Urinary bladder (tissue), 4 donors: ENCODE data around the gene PPBP. TPM values are rescaled to one million over a fixed set of nuclear protein-coding genes. Genes with fewer than 3 reads are reported as not detected.
"Not testable (repeated sequence)": the region's sequence is repeated elsewhere in the genome, so short reads cannot be mapped to it uniquely, and the experiment has no call there.

Source experiments
- DNase-seq: peaks from one replicate; pipeline ENCODE4 v3.0.0-alpha.2; 2015; ENCODE audit errors: extremely low spot score
- H3K27ac ChIP-seq: one replicate; pipeline ENCODE4 v1.5.1; 2013; ENCODE audit warnings: low read depth, mild to moderate bottlenecking, moderate library complexity
- H3K36me3 ChIP-seq: one replicate; pipeline ENCODE4 v1.6.1; 2013; ENCODE audit warnings: mild to moderate bottlenecking, moderate library complexity; ENCODE audit not compliant: insufficient read depth
- H3K4me1 ChIP-seq: one replicate; pipeline ENCODE4 v1.6.1; 2013; ENCODE audit warnings: mild to moderate bottlenecking, moderate library complexity; ENCODE audit not compliant: insufficient read depth
- H3K4me3 ChIP-seq: one replicate; pipeline ENCODE4 v1.5.1; 2013; ENCODE audit warnings: low read depth, low read length
- WGBS: extraction: QIAGEN DNeasy Blood & Tissue Kit; methylation state at CpG from one replicate; pipeline ENCODE4 v1.1.7; 2013; 5-methylcytosine and 5-hydroxymethylcytosine counted together
- polyA plus RNA-seq: library from polyadenylated mRNA; stranded (reverse); fragments of 200-250 nt; gene quantifications from one replicate; pipeline ENCODE4 v1.2.3, GENCODE V29; 2013
- total RNA-seq: library from RNA; depleted of rRNA; stranded (reverse); fragments of >200 nt; gene quantifications from one replicate; pipeline ENCODE4 v1.2.3, GENCODE V29; 2014
- donor health status: healthy with polysubstance abuse.
- donor health status: healthy.

The PPBP gene
- total and polyA plus RNA-seq, 2 donors: 0.18 to 6.5 TPM

GRCh38 chr4:73984736-73985527 lies 3.1 kb downstream of the PPBP start:
- no peak overlapping the region for H3K4me3 ChIP-seq

DNA sequence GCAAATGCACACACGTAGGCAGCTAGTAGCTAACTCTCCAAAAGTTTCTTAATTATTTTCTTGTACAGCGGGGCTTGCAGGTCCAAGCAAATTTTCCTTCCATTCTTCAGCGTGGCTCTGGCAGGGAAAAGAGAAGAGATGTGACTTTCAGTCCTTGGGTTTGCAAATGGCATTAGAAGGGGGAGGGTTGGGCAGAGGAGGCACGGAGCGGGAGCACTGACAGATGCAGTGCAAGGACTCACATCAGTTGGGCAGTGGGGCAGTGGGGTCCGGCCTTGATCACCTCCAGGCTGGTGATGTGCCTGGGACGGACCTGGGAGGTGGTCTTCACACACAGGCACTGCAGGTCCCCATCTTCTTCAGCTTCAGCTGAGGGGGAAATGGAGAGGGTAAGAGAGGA lies 6.8 kb downstream of the PPBP start:
- not testable (repeated sequence) for H3K36me3 ChIP-seq, DNase-seq, H3K4me3 ChIP-seq, H3K27ac ChIP-seq, H3K4me1 ChIP-seq
- 76% methylated on average over 7 of the region's 7 CpGs for WGBS

More at GRCh38 chr4:73984736-73985527, 3.1 kb downstream of the PPBP start:
- no peak for DNase-seq
- Histone ChIP-seq H3K4me1 (no peaks in the 10 kb centered on the region), H3K27ac (no peak overlapping the region), H3K36me3 (no peaks in the 10 kb centered on the region)
- 72% methylated on average over 4 of the region's 4 CpGs for WGBS

- Histone ChIP-seq H3K36me3 (no peaks in the 10 kb centered on the region), H3K4me1 (no peaks in the 10 kb centered on the region), H3K4me3 (no peak overlapping the region), H3K27ac (no peak overlapping the region)
- DNase-seq: no peak
- WGBS: 92% methylated on average over 3 of the region's 3 CpGs
These were observed 8.5 kb downstream of the PPBP start for GRCh38 chr4:73979407-73979957.

DNA sequence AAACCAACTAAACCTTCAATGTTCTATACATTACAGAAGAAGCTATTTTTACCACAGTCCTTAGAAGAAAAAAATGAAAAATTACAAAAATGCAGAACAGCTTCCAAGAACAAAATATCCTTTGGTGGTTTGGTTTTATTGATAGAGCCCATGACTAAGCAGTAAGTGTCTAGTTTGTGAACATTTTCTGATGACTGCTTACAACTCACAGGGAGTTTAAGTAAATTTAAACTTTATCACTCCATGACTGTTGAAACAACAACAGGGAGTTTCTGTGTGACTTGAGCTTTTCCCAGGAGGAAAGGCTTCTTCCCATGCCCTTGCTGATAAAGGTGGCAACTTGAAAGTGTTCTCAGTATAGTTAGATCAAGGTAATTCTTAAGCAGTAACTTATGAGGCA lies 9.1 kb downstream of the PPBP start:
- no peaks in the 10 kb centered on the region for H3K36me3 ChIP-seq
- no peak overlapping the region for H3K27ac ChIP-seq
- DNase-seq: no peak
- H3K4me1 ChIP-seq: no peaks in the 10 kb centered on the region
- H3K4me3 ChIP-seq: no peak overlapping the region

GRCh38 chr4:73976716-73977115 lies 11.3 kb downstream of the PPBP start:
- Histone ChIP-seq H3K4me3 (no peak overlapping the region), H3K4me1 (no peaks in the 10 kb centered on the region), H3K27ac (no peak overlapping the region), H3K36me3 (no peaks in the 10 kb centered on the region)
- DNase-seq: no peak
- WGBS: 47% methylated on average over 4 of the region's 4 CpGs

DNA sequence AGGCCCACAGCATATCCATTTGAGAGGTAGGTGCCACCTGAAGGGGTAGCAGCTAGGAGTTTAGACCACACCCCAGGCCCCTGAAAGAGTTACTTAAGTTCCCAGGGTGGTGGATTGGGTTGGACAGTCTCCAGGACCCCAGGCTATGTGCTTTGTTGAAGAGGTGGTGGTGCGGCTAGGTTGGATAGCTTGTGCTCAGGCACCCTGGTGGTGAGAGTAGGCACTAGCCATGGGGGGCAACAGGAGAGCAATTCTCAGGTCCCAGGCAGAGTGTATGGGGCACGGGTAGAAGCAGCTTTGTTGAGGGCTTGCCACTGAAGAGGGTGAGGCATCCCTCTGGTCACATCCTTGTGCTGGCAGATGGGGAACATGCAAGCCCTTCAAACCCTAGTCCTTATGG lies 11.8 kb downstream of the PPBP start:
- Histone ChIP-seq H3K27ac (no peak overlapping the region), H3K4me3 (no peak overlapping the region), H3K36me3 (no peaks in the 10 kb centered on the region), H3K4me1 (no peaks in the 10 kb centered on the region)
- WGBS: 97% methylated on average over 2 of the region's 2 CpGs
- DNase-seq: no peak

- H3K4me1 ChIP-seq: no peaks in the 10 kb centered on the region
- no peak overlapping the region for H3K27ac ChIP-seq
- no peak for DNase-seq
- no peaks in the 10 kb centered on the region for H3K36me3 ChIP-seq
- H3K4me3 ChIP-seq: no peak overlapping the region
These were observed 13.6 kb downstream of the PPBP start for GRCh38 chr4:73974352-73974751.

DNA sequence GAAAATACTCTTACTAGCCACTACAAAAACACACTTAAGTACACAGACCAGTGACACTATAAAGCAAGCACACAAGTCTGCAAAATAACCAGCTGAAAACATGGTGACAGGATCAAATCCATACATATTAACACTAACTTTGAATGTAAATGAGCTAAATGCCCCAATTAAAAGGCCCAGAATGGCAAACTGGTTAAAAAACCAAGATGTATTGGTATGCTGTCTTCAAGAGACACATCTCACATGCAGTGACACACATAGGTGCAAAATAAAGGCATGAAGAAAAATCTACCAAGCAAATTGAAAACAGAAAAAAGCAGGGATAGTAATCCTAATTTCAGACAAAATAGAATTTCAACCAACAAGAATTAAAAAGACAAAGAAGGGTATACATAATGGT lies 17.0 kb downstream of the PPBP start:
- Histone ChIP-seq H3K4me1 (no peaks in the 10 kb centered on the region), H3K27ac (no peak overlapping the region), H3K4me3 (no peak overlapping the region), H3K36me3 (no peaks in the 10 kb centered on the region)
- DNase-seq: no peak

DNA sequence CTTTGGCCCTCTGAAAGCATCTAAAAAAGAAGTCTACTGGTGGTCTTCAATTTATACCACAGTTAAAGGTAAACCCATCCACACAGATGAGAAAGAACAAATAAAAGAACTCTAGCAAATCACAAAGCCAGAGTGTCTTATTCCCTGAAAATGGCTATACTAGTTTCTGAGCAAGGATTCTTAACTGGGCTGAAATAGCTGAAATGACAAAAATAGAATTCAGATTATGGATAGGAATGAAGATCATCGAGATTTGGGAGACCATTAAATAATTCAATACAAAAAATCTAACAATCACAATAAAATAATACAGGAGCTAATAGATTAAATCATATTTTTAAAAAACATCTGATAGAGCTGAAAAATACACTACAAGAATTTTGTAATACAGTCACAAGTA lies 18.0 kb downstream of the PPBP start:
- DNase-seq: no peak
- WGBS: 91% methylated on average over 1 of the region's 1 CpG

GRCh38 chr4:73967866-73968265 lies 20.1 kb downstream of the PPBP start:
- no peak for DNase-seq
- H3K27ac ChIP-seq: no peak overlapping the region
- H3K36me3 ChIP-seq: no peaks in the 10 kb centered on the region
- no peaks in the 10 kb centered on the region for H3K4me1 ChIP-seq
- H3K4me3 ChIP-seq: no peak overlapping the region

More for the DNA sequence above, 18.0 kb downstream of the PPBP start:
- H3K4me3 ChIP-seq: no peak overlapping the region
- no peaks in the 10 kb centered on the region for H3K4me1 ChIP-seq
- no peaks in the 10 kb centered on the region for H3K36me3 ChIP-seq
- H3K27ac ChIP-seq: no peak overlapping the region

- Histone ChIP-seq H3K4me1 (no peaks in the 10 kb centered on the region), H3K27ac (no peak overlapping the region), H3K4me3 (no peak overlapping the region), H3K36me3 (no peaks in the 10 kb centered on the region)
- DNase-seq: no peak
- WGBS: 52% methylated on average over 7 of the region's 7 CpGs
These were observed 23.0 kb downstream of the PPBP start for GRCh38 chr4:73964862-73965611.

DNA sequence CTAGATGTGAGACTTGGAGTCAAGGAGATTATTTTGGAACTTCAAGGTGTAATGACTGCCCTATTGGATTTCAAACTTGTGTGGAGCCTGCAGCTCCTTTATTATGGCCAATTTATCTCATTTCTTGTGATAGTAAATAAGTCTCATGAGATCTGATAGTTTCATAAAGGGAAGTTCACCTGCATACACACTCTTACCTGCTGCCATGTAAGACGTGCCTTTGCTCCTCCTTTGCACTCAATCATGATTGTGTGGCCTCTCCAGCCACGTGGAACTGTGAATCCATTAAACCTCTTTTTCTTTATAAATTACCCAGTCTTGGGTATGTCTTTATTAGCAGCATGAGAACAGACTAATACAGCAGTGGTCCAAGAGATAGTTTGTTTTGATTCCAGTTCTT lies 25.3 kb downstream of the PPBP start:
- Histone ChIP-seq H3K4me3 (no peak overlapping the region), H3K36me3 (no peaks in the 10 kb centered on the region), H3K27ac (no peak overlapping the region), H3K4me1 (no peaks in the 10 kb centered on the region)
- DNase-seq: no peak
- 68% methylated on average over 2 of the region's 2 CpGs for WGBS

DNA sequence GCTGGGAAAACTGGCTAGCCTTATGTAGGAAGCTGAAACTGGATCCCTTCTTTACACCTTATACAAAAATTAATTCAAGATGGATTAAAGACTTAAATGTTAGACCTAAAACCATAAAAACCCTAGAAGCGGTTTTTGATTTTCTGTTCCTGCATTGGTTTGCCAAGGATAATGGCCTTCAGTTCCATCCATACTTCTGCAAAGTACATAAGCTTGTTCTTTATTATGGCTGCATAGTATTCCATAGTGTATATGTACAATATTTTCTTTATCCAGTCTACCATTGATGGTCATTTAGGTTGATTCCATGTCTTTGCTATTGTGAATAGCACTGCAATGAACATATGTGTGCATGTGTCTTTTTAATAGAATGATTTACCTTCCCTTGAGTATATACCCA lies 28.9 kb downstream of the PPBP start:
- not testable (repeated sequence) for DNase-seq
- WGBS: 93% methylated on average over 1 of the region's 1 CpG

DNA sequence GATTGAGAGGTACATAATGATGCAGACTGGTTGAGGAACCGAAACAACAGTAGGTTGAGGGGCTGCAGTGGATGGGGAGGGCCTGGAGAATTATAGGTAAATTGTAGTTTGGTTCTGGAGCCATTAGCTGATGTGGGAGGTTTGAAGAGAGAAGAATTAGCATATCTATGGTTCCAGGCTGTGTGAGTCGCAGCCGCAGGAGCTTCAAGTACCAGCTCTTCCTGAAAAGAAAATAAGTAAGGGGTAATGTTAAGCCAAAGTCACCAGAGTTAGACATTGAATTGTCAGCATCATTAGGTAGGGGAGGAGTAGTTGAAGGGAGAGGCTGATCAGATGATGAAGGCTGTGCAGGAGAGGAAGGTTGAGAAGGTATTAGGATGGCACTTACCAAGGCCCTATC lies 35.6 kb downstream of the PPBP start:
- no peaks in the 10 kb centered on the region for H3K36me3 ChIP-seq
- DNase-seq: no peak
- WGBS: 92% methylated on average over 3 of the region's 3 CpGs
- no peak overlapping the region for H3K4me3 ChIP-seq
- no peaks in the 10 kb centered on the region for H3K4me1 ChIP-seq
- H3K27ac ChIP-seq: no peak overlapping the region

More for the DNA sequence above, 28.9 kb downstream of the PPBP start:
- not testable (repeated sequence) for H3K4me1 ChIP-seq, H3K36me3 ChIP-seq, H3K27ac ChIP-seq, H3K4me3 ChIP-seq
